RWPE2 (cell line): Measurements from ENCODE around the gene TMEM89.
A peak's percentile ranks its signal among the peaks of the same experiment; 100 is the strongest.

Experiments used
- ATAC-seq: fragments of 200-7000 bp; cut with Tn5 transposase; 3 replicates; pipeline ENCODE4 v1.9.1; 2021; ENCODE audit warnings: low read depth
- DNase-seq: peaks from one replicate; pipeline ENCODE4 v3.0.0-alpha.2; 2020; ENCODE audit warnings: low spot score
- H3K27ac ChIP-seq: fragments of 450-650 bp; 2 replicates; pipeline ENCODE4 v1.5.1; 2017; ENCODE audit warnings: mild to moderate bottlenecking; ENCODE audit not compliant: poor library complexity, severe bottlenecking
- H3K27me3 ChIP-seq: fragments of 250-450 bp; sonication (Bioruptor Pico); 2 replicates; pipeline ENCODE4 v1.5.1; 2021; ENCODE audit warnings: mild to moderate bottlenecking, moderate library complexity; ENCODE audit not compliant: insufficient read depth, poor library complexity, severe bottlenecking
- H3K36me3 ChIP-seq: fragments of 250-450 bp; sonication (Bioruptor Pico); 2 replicates; pipeline ENCODE4 v1.5.1; 2020; ENCODE audit warnings: low read depth, mild to moderate bottlenecking, moderate library complexity
- H3K4me1 ChIP-seq: fragments of 250-450 bp; sonication (Bioruptor Pico); 2 replicates; pipeline ENCODE4 v1.5.1; 2021; ENCODE audit warnings: mild to moderate bottlenecking, moderate library complexity; ENCODE audit not compliant: insufficient read depth, poor library complexity, severe bottlenecking
- H3K4me3 ChIP-seq: fragments of 250-450 bp; sonication (Bioruptor Pico); 2 replicates; pipeline ENCODE4 v1.5.1; 2021; ENCODE audit warnings: mild to moderate bottlenecking, moderate library complexity; ENCODE audit not compliant: severe bottlenecking
- H3K9me3 ChIP-seq: fragments of 250-450 bp; sonication (Bioruptor Pico); 2 replicates; pipeline ENCODE4 v1.5.1; 2021; ENCODE audit warnings: mild to moderate bottlenecking, moderate library complexity; ENCODE audit not compliant: severe bottlenecking
- CTCF ChIP-seq: fragments of 450-650 bp; IDR thresholded peaks from one replicate; pipeline ENCODE4 v1.5.1; 2017; ENCODE audit warnings: mild to moderate bottlenecking, moderate library complexity; ENCODE audit not compliant: poor library complexity, severe bottlenecking

Gene TMEM89

GRCh38 chr3:48617559-48617958 lies 4.0 kb downstream of the TMEM89 start:
- peaks cover 13% of the 10 kb centered on the region for H3K4me1 ChIP-seq
- no peak for DNase-seq
- H3K9me3 ChIP-seq: peaks cover 17% of the 10 kb centered on the region
- no peaks in the 10 kb centered on the region for H3K36me3 ChIP-seq
- no peaks in the 10 kb centered on the region for H3K27me3 ChIP-seq
- TF ChIP-seq CTCF: no peak
- ATAC-seq: no peak
- H3K4me3 ChIP-seq: no peak overlapping the region
- H3K27ac ChIP-seq: no peak overlapping the region

GRCh38 chr3:48614044-48614443 lies 7.5 kb downstream of the TMEM89 start:
- no peak for TF ChIP-seq CTCF
- Histone ChIP-seq H3K4me1 (peaks cover 16% of the 10 kb centered on the region), H3K27ac (peak overlapping the region; percentile 91), H3K27me3 (no peaks in the 10 kb centered on the region), H3K36me3 (no peaks in the 10 kb centered on the region), H3K9me3 (peaks cover 17% of the 10 kb centered on the region), H3K4me3 (no peak overlapping the region)
- ATAC-seq (peak; percentile 62), DNase-seq (no peak)

- ATAC-seq: no peak
- Histone ChIP-seq H3K9me3 (peaks cover 6% of the 10 kb centered on the region), H3K4me1 (peaks cover 24% of the 10 kb centered on the region), H3K27ac (peak overlapping the region; percentile 91), H3K36me3 (peaks cover 16% of the 10 kb centered on the region), H3K27me3 (no peaks in the 10 kb centered on the region), H3K4me3 (no peak overlapping the region)
- TF ChIP-seq CTCF: no peak
- DNase-seq: no peak
Observed at GRCh38 chr3:48612309-48612708, 9.3 kb downstream of the TMEM89 start.

GRCh38 chr3:48609088-48610005 lies 12.2 kb downstream of the TMEM89 start, which contains the start of gene UQCRC1:
Gene UQCRC1 (minus strand): TSS chr3:48609646. CDS start chr3:48609620, 26 bp downstream.
- DNase-seq: peak; percentile 88
- H3K4me3 ChIP-seq: peak within 1 kb of the TSS; percentile 72
- H3K27me3 ChIP-seq: no peaks in the 10 kb centered on the region
- peak; percentile 83 for TF ChIP-seq CTCF
- peaks cover 46% of the 10 kb centered on the region for H3K36me3 ChIP-seq
- no peaks in the 10 kb centered on the region for H3K9me3 ChIP-seq
- peak; percentile 96 for ATAC-seq
- H3K4me1 ChIP-seq: peaks cover 20% of the 10 kb centered on the region
- H3K27ac ChIP-seq: peak within 1 kb of the TSS; percentile 73

GRCh38 chr3:48607519-48607918 lies 14.1 kb downstream of the TMEM89 start:
- peaks cover 64% of the 10 kb centered on the region for H3K36me3 ChIP-seq
- H3K4me1 ChIP-seq: peaks cover 11% of the 10 kb centered on the region
- no peak overlapping the region for H3K4me3 ChIP-seq
- H3K27me3 ChIP-seq: no peaks in the 10 kb centered on the region
- DNase-seq (no peak), ATAC-seq (no peak)
- no peak for TF ChIP-seq CTCF
- H3K27ac ChIP-seq: peak overlapping the region; percentile 73
- H3K9me3 ChIP-seq: no peaks in the 10 kb centered on the region
